HepG2 (cell line): ENCODE results near the gene CTSW. TPM values are rescaled to one million over a fixed set of nuclear protein-coding genes. Genes with fewer than 3 reads are reported as not detected.

Source experiments
- ARNTL ChIP-seq: sonication (generic); formaldehyde crosslinking; IDR thresholded peaks from 2 replicates; pipeline ENCODE4 v1.4.0; 2020; ENCODE audit warnings: mild to moderate bottlenecking, missing genetic modification reagents
- CC2D1A ChIP-seq: sonication (generic); formaldehyde crosslinking; IDR thresholded peaks from 2 replicates; pipeline ENCODE4 v1.8.1; 2023; ENCODE audit warnings: mild to moderate bottlenecking, missing genetic modification reagents
- FOXK2 ChIP-seq: fragments of 450-650 bp; IDR thresholded peaks from 2 replicates; pipeline ENCODE4 v1.6.1; 2016
- HMG20A ChIP-seq: IDR thresholded peaks from 2 replicates; pipeline ENCODE4 v1.6.1; 2016; ENCODE audit warnings: borderline replicate concordance
- IRF9 ChIP-seq: sonication (generic); formaldehyde crosslinking; IDR thresholded peaks from 2 replicates; pipeline ENCODE4 v1.8.0; 2022; ENCODE audit warnings: missing genetic modification reagents, mild to moderate bottlenecking, borderline replicate concordance
- KLF11 ChIP-seq: IDR thresholded peaks from 2 replicates; pipeline ENCODE4 v1.6.1; 2016; ENCODE audit warnings: missing compliant biosample characterization
- RFX1 ChIP-seq: fragments of 450-650 bp; IDR thresholded peaks from 2 replicates; pipeline ENCODE4 v1.6.1; 2017
- SOX6 ChIP-seq, 2 experiments: fragments of 450-650 bp in 1 of 2; sonication (generic) in 1 of 2; formaldehyde crosslinking in 1 of 2; IDR thresholded peaks; 2 replicates each; pipeline versions ENCODE4 v1.4.0 to v1.6.1; 2017 to 2020; ENCODE audit warnings: antibody characterized with exemption in 1 of 2, mild to moderate bottlenecking in 1 of 2, missing genetic modification reagents in 1 of 2
- TERF1 ChIP-seq: sonication (generic); formaldehyde crosslinking; IDR thresholded peaks from 2 replicates; pipeline ENCODE4 v1.8.0; 2022; ENCODE audit warnings: mild to moderate bottlenecking, missing genetic modification reagents, moderate library complexity
- U2AF2 ChIP-seq: fragments of 200-400 bp; formaldehyde crosslinking; IDR thresholded peaks from 2 replicates; pipeline ENCODE4 v1.6.1; 2017; ENCODE audit warnings: low read depth, mild to moderate bottlenecking, low read length
- ZNF326 ChIP-seq: sonication (generic); formaldehyde crosslinking; IDR thresholded peaks from 2 replicates; pipeline ENCODE4 v1.4.0; 2020; ENCODE audit warnings: missing genetic modification reagents, borderline replicate concordance
- ZNF337 ChIP-seq: sonication (generic); formaldehyde crosslinking; IDR thresholded peaks from 2 replicates; pipeline ENCODE4 v1.5.1; 2020; ENCODE audit warnings: missing genetic modification reagents, low read depth, mild to moderate bottlenecking, borderline replicate concordance
- ZNF431 ChIP-seq: sonication (generic); formaldehyde crosslinking; IDR thresholded peaks from 2 replicates; pipeline ENCODE4 v1.9.0; 2022; ENCODE audit warnings: missing genetic modification reagents, low read depth, mild to moderate bottlenecking, borderline replicate concordance
- ZNF460 ChIP-seq: sonication (generic); formaldehyde crosslinking; IDR thresholded peaks from 2 replicates; pipeline ENCODE4 v1.5.1; 2020; ENCODE audit warnings: missing genetic modification reagents, mild to moderate bottlenecking, borderline replicate concordance
- ZNF510 ChIP-seq: sonication (generic); formaldehyde crosslinking; IDR thresholded peaks from 2 replicates; pipeline ENCODE4 v1.4.0; 2020; ENCODE audit warnings: low read depth, mild to moderate bottlenecking, missing genetic modification reagents
- ZNF547 ChIP-seq: sonication (generic); formaldehyde crosslinking; IDR thresholded peaks from 2 replicates; pipeline ENCODE4 v1.5.1; 2020; ENCODE audit warnings: mild to moderate bottlenecking, missing genetic modification reagents
- polyA plus RNA-seq, 8 experiments: library from polyadenylated mRNA; depleted of rRNA in 3 of 8; stranded (reverse) in 7 of 8; unstranded in 1 of 8; fragments of >200 nt; fragmentation: Illumina TruSeq in 4 of 8; extraction: Trizol in 4 of 8; gene quantifications; 2 replicates each; pipeline versions ENCODE4 v1.2.1 to v1.2.3, GENCODE V29; 2011 to 2016; ENCODE audit warnings: low read depth in 4 of 8, missing spikeins in 1 of 8, mixed read lengths in 1 of 8; ENCODE audit not compliant: insufficient read depth in 1 of 8
- total RNA-seq, 5 experiments: library from RNA; depleted of rRNA; stranded (reverse); fragments of >200 nt; fragmentation: Illumina TruSeq; extraction: Trizol; gene quantifications; 2 replicates each; pipeline ENCODE4 v1.2.3, GENCODE V29; 2016; ENCODE audit warnings: low read depth in 1 of 5
- TF ChIP-seq, protein P1 (sequence below): sonication (generic); formaldehyde crosslinking; IDR thresholded peaks from 2 replicates; pipeline ENCODE4 v1.4.0; 2020; ENCODE audit warnings: missing genetic modification reagents
- TF ChIP-seq, protein P2 (sequence below): sonication (generic); formaldehyde crosslinking; IDR thresholded peaks from 2 replicates; pipeline ENCODE4 v1.4.0; 2020; ENCODE audit warnings: missing genetic modification reagents
- TF ChIP-seq, protein P3 (sequence below): sonication (generic); formaldehyde crosslinking; IDR thresholded peaks from 2 replicates; pipeline ENCODE4 v1.4.0; 2020; ENCODE audit warnings: missing genetic modification reagents

CTSW gene
- total and polyA plus RNA-seq, 2 of the 13 experiments (the other 11 are each of a cell fraction or from before 2014, with no cell fraction given) = 0.09 TPM; not detected in 1

GRCh38 chr11:65919141-65919572 lies 39.5 kb downstream of the CTSW start, which contains the start of gene DRAP1 (continued):
- TF ChIP-seq ZNF431 (CRISPR knock-in tag) = 0 out of 2 replicates have a peak, but pooled peaks have one; percentile 65
- TF ChIP-seq CC2D1A = no peak
- TF ChIP-seq SOX6 (IDR thresholded peaks at IDR 0.05) = no peak
- TF ChIP-seq SOX6 (CRISPR knock-in tag; IDR thresholded peaks at IDR 0.05) = peak; percentile 23; the same call in 1 of the 2 replicates
- TF ChIP-seq, protein P1, sequence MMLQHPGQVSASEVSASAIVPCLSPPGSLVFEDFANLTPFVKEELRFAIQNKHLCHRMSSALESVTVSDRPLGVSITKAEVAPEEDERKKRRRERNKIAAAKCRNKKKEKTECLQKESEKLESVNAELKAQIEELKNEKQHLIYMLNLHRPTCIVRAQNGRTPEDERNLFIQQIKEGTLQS (CRISPR knock-in tag) = peak; percentile 77; the same call in 1 of the 2 replicates
- TF ChIP-seq ZNF510 (CRISPR knock-in tag) = no peak
- no peak for TF ChIP-seq IRF9
- TF ChIP-seq ZNF326 (CRISPR knock-in tag) = no peak
- no peak for TF ChIP-seq HMG20A
- 0 out of 2 replicates have a peak, but pooled peaks have one; percentile 39 for TF ChIP-seq KLF11 (CRISPR knock-in tag)
- no peak for TF ChIP-seq U2AF2
- no peak for TF ChIP-seq RFX1
- no peak for TF ChIP-seq ZNF337 (CRISPR knock-in tag)
- TF ChIP-seq ARNTL (CRISPR knock-in tag) = no peak
- TF ChIP-seq, protein P2, sequence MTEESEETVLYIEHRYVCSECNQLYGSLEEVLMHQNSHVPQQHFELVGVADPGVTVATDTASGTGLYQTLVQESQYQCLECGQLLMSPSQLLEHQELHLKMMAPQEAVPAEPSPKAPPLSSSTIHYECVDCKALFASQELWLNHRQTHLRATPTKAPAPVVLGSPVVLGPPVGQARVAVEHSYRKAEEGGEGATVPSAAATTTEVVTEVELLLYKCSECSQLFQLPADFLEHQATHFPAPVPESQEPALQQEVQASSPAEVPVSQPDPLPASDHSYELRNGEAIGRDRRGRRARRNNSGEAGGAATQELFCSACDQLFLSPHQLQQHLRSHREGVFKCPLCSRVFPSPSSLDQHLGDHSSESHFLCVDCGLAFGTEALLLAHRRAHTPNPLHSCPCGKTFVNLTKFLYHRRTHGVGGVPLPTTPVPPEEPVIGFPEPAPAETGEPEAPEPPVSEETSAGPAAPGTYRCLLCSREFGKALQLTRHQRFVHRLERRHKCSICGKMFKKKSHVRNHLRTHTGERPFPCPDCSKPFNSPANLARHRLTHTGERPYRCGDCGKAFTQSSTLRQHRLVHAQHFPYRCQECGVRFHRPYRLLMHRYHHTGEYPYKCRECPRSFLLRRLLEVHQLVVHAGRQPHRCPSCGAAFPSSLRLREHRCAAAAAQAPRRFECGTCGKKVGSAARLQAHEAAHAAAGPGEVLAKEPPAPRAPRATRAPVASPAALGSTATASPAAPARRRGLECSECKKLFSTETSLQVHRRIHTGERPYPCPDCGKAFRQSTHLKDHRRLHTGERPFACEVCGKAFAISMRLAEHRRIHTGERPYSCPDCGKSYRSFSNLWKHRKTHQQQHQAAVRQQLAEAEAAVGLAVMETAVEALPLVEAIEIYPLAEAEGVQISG (CRISPR knock-in tag) = peak; percentile 92
- TF ChIP-seq, protein P3, sequence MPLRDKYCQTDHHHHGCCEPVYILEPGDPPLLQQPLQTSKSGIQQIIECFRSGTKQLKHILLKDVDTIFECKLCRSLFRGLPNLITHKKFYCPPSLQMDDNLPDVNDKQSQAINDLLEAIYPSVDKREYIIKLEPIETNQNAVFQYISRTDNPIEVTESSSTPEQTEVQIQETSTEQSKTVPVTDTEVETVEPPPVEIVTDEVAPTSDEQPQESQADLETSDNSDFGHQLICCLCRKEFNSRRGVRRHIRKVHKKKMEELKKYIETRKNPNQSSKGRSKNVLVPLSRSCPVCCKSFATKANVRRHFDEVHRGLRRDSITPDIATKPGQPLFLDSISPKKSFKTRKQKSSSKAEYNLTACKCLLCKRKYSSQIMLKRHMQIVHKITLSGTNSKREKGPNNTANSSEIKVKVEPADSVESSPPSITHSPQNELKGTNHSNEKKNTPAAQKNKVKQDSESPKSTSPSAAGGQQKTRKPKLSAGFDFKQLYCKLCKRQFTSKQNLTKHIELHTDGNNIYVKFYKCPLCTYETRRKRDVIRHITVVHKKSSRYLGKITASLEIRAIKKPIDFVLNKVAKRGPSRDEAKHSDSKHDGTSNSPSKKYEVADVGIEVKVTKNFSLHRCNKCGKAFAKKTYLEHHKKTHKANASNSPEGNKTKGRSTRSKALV (CRISPR knock-in tag) = no peak
- TF ChIP-seq ZNF547 = peak; percentile 57; the same call in 1 of the 2 replicates
- TF ChIP-seq TERF1 (CRISPR knock-in tag) = no peak
- TF ChIP-seq ZNF460 (CRISPR knock-in tag) = no peak
- TF ChIP-seq FOXK2 = no peak
